GM10266 (cell line): ENCODE data around the gene DYNC1H1.
"Not testable (repeated sequence)": the region's sequence is repeated elsewhere in the genome, so short reads cannot be mapped to it uniquely, and the experiment has no call there.

ENCODE experiments used
- DNase-seq: peaks from one replicate; pipeline ENCODE4 v3.0.0; 2012; ENCODE audit errors: extremely low spot score
- TF ChIP-seq, protein P1 (sequence below): IDR thresholded peaks from 2 replicates; pipeline ENCODE4 v1.5.1; 2012; ENCODE audit warnings: mild to moderate bottlenecking, low read depth; ENCODE audit not compliant: control insufficient read depth, insufficient read depth; ENCODE audit errors: missing control alignments

DYNC1H1 gene

DNA sequence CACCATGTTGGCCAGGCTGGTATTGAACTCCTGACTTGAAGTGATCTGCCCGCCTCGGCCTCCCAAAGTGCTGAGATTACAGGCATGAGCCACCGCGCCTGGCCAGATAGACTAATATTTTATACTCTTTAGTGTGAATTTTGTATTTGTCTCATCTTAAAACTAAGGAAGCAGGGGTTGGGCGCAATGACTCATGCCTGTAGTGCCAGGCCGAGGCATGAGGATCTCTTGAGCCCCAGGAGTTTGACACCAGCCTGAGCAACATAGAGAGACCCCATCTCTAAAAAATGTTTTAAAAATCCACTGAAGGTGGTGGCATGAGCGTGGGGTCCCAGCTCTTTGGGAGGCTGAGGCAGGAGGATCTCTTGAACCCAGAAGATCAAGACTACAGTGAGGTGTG lies 9.0 kb downstream of the DYNC1H1 start:
- TF ChIP-seq, protein P1, sequence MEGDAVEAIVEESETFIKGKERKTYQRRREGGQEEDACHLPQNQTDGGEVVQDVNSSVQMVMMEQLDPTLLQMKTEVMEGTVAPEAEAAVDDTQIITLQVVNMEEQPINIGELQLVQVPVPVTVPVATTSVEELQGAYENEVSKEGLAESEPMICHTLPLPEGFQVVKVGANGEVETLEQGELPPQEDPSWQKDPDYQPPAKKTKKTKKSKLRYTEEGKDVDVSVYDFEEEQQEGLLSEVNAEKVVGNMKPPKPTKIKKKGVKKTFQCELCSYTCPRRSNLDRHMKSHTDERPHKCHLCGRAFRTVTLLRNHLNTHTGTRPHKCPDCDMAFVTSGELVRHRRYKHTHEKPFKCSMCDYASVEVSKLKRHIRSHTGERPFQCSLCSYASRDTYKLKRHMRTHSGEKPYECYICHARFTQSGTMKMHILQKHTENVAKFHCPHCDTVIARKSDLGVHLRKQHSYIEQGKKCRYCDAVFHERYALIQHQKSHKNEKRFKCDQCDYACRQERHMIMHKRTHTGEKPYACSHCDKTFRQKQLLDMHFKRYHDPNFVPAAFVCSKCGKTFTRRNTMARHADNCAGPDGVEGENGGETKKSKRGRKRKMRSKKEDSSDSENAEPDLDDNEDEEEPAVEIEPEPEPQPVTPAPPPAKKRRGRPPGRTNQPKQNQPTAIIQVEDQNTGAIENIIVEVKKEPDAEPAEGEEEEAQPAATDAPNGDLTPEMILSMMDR: no peak
- DNase-seq: no peak

DNA sequence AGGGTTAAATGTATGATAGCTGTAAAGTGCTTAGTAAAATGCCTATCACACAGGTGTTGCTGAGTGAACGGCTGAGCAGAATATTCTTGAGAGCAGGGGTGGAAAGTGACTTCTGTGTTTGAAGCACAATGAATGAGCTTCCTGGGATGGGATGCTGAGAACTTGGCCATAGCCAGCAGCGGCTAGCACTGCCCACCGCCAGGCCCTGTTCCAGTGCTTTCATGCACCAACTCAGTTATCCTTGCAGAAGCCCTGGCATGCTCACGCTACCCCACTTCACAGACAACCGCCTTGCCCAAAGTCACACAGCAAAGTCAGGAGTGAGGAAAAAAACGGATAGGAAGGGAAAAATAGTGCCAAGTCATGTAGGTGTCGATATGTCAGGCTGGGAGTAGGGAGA lies 10.9 kb downstream of the DYNC1H1 start:
- TF ChIP-seq, protein P1: no peak
- no peak for DNase-seq

DNA sequence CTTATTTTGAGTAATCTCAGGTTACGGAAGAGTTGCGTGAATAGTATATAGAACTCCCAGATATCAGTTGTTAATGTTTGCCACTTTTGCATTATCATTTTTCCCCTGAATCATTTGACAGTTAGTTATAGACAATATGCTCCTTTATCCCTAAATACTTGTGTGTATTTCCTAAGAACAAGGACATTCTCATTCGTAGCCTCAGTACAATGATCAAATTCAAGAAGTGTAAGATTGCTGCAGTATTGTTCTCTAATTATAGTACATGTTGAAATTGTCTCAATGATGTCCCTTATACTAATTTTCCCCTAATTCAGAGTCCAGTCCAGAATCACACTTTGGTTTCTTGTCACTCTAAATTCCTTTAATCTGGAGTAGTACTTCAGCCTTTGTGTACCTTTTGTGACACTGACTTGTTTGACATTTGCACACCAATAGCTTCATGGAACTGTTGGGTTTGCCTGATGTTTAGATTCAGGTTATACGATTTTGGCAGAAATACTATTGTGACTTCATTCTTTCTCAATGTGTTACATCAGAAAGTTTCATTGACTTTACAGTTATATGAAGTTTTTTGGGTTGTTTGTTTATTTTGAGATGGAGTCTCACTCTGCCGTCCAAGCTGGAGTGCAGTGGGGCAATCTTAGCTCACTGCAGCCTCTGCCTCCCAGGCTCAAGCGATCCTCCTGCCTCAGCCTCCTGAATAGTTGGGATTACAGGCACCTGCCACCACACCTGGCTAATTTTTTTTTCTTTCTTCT lies 13.1 kb downstream of the DYNC1H1 start:
- DNase-seq: no peak
- TF ChIP-seq, protein P1: no peak

DNA sequence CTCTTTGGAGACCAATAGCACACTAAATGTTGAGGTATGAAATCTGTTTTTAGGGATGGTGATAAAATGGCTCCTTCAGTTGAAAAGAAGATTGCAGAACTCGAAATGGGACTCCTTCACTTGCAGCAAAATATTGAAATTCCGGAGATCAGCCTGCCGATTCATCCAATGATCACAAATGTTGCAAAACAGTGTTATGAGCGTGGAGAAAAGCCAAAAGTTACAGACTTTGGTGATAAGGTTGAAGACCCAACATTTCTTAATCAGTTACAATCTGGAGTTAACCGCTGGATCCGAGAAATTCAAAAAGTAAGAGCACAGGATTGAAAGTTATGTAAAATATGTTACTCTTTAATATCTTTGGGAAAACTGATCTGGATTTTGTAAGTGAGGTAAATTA lies 15.3 kb downstream of the DYNC1H1 start:
- TF ChIP-seq, protein P1: no peak

DNA sequence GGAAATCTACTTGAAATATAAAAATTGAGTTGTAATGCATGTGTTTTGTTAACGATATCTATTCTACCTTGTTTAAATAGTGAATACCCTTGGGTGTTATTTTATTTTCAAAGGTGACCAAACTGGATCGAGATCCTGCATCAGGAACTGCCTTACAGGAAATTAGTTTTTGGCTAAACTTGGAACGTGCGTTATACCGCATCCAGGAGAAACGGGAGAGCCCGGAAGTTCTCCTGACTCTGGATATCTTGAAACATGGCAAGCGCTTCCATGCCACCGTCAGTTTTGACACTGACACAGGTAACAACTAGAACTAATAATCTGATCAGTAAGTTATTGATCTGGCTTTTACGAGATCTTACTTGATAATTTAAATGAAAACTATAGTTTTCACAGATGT lies 15.9 kb downstream of the DYNC1H1 start:
- TF ChIP-seq, protein P1: no peak
- DNase-seq: no peak

More for the DNA sequence above, 15.3 kb downstream of the DYNC1H1 start:
- DNase-seq: no peak

DNA sequence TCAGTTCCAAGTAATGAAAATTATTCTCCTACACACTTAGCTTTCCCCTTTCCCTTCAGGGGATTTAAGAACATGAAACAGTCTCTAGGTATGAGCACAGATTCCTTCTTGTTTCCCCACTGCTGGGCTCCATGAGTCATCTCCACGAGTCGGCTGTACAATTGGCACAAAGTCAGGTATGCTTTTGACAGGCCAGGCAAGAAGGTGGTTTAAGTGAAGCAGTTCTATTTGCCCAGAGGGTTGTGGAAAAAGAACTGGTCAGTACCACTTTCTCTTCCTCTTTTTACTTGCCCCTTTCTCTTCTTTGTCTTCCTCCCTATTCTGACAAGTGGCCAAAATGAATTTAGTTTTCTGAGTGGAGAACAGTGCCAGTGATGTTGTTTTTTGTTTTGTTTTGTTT lies 16.3 kb downstream of the DYNC1H1 start:
- TF ChIP-seq, protein P1: no peak
- no peak for DNase-seq

DNA sequence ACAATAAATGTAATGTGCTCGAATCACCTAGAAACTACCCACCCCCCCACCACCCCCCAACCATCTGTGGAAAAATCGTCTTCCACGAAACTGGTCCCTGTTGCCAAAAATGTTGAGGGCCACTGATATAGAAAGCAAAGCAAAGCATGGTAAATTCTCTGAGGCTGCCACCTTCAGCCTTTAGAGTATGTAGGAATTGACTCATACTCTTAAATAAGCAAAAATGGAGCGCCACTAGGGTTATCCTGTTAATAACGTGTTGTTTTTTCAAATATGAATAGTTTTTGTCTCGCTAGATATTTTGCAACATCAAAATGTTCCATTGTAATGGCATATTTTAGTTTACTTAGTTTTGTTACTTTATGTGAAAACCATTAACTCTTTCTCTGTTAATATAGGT lies 18.2 kb downstream of the DYNC1H1 start:
- TF ChIP-seq, protein P1: no peak
- DNase-seq: no peak

DNA sequence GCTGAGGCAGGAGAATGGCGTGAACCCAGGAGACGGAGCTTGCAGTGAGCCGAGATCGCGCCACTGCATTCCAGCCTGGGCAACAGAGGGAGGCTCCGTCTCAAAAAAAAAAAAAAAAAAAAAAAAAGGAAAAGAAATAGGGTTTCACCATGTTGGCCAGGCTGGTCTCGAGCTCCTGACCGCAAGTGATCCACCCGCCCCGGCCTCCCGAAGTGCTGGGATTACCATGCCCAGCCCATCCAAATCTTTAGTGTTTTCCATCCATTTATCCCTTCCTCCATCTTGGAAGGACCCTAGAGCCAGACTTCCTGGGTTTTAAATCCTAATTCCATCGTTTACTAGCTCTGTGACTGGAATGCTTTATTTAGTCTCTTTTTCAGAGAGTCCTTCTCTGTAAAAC lies 20.5 kb downstream of the DYNC1H1 start:
- not testable (repeated sequence) for DNase-seq
